Activated naive CD4-positive, alpha-beta T cell treated with anti-CD3 and anti-CD28 coated beads, Interleukin-2, amount 10 ng/mL, durations not matched to agents 5 hours and 36 hours (primary cell): ENCODE measurements around the gene BPI. TPM values are rescaled to one million over a fixed set of nuclear protein-coding genes. Genes with fewer than 3 reads are reported as not detected.

Source experiments
- total RNA-seq, 2 experiments: library from RNA; stranded (reverse); gene quantifications; one replicate each; pipeline ENCODE4 v1.2.3, GENCODE V29; 2021

The BPI gene
- total RNA-seq, result not detected

GRCh38 chr20:38303908-38304379 is at the start of gene BPI:
TSS of gene BPI (plus strand) at chr20:38304156. CDS start at chr20:38304224, 68 bp downstream.

GRCh38 chr20:38260378-38261053 is 43.4 kb upstream of the BPI start, which contains the start of gene KIAA1755:
TSS of gene KIAA1755 (minus strand) at chr20:38260735. CDS start at chr20:38260500, 235 bp downstream.

DNA sequence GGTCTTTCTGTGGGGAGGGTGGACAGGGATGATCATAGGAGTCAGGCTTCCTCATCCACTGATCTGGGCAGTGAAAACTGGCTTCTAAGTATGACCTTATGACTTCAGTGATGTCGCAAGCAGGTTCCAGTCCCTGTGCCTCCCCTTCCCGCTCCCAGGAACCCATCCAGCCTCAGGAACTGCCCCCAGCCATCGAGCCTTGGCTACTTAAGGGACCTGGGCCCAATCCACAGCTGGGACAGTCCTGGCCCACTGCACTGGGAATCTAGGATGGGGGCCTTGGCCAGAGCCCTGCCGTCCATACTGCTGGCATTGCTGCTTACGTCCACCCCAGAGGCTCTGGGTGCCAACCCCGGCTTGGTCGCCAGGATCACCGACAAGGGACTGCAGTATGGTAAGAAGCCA is 42.3 kb downstream of the BPI start, which contains the start of gene LBP:
TSS of gene LBP (plus strand) at position 236 of the 405 bp plus-strand sequence. CDS start at position 271, 35 bp downstream.

Other genes starting within 250 kb of the BPI start
- under 1 TPM; 0.10 to 0.12 TPM for gene TGM2, start 138.9 kb upstream of the BPI start, total RNA-seq
- not detected for gene KIAA1755, start 43.4 kb upstream of the BPI start, total RNA-seq
- not detected for gene LBP, start 42.3 kb downstream of the BPI start, total RNA-seq
- gene SNHG17, start 131.2 kb downstream of the BPI start, total RNA-seq, result 10 to 100 TPM; 32.0 to 36.8 TPM
- gene RALGAPB, start 168.7 kb downstream of the BPI start, total RNA-seq, result 10 to 100 TPM; 30.9 to 33.8 TPM